PFSK-1 (cell line): ENCODE results near the gene DDC.

ENCODE experiments used
- FOXP2 ChIP-seq: optimal IDR thresholded peaks from 2 replicates; pipeline ENCODE3; 2011; ENCODE audit warnings: borderline replicate concordance, control low read depth, inconsistent platforms; ENCODE audit not compliant: insufficient read depth; ENCODE audit errors: extremely low read length, extremely low read depth
- POLR2AphosphoS5 ChIP-seq: IDR thresholded peaks from 2 replicates; pipeline ENCODE4 v1.6.1; 2012; ENCODE audit warnings: low read depth, mild to moderate bottlenecking, control low read depth, low read length, moderate library complexity
- SIN3A ChIP-seq: IDR thresholded peaks from 2 replicates; pipeline ENCODE4 v1.6.1; 2012; ENCODE audit warnings: mild to moderate bottlenecking, low read length, moderate library complexity, borderline replicate concordance; ENCODE audit not compliant: insufficient read depth
- TAF1 ChIP-seq: IDR thresholded peaks from 2 replicates; pipeline ENCODE4 v1.6.1; 2012; ENCODE audit warnings: low read length, control low read depth, borderline replicate concordance; ENCODE audit not compliant: insufficient read depth
- TF ChIP-seq, protein P1 (sequence below), 2 experiments: IDR thresholded peaks; 2 replicates each; pipeline versions ENCODE4 v1.6.1 to v1.8.0; 2011 to 2012; ENCODE audit warnings: low read depth in 2 of 2, low read length in 2 of 2, control low read depth in 1 of 2, inconsistent platforms in 1 of 2, mild to moderate bottlenecking in 1 of 2, moderate library complexity in 1 of 2; ENCODE audit not compliant: insufficient read depth in 1 of 2

The DDC gene

DNA sequence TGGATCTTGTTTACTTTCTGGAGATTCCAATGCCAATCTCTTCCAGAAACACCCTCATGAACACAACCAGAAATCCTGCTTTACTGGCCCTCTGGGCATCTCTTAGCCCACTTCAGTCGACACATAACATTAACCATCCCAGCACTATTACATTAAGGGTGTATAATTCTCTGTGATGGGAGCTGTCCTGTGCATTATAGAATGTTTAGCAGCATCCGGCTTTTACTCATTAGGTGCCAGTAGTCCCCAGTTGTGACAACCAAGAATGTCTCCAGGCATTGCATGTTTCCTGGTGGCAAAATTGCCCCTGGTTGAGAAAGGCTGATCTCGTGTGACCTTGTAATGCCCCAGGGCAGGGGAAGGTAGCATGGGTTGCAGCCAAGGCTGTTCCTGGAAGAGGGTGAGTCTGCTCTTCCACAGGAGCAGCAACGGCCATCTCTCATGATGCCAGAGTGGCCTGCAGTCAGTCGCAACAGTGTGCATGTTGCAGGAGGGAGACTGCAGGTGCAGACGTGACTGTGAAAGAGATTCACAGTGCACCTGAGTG lies 2.6 kb upstream of the DDC start:
- TF ChIP-seq, protein P1, sequence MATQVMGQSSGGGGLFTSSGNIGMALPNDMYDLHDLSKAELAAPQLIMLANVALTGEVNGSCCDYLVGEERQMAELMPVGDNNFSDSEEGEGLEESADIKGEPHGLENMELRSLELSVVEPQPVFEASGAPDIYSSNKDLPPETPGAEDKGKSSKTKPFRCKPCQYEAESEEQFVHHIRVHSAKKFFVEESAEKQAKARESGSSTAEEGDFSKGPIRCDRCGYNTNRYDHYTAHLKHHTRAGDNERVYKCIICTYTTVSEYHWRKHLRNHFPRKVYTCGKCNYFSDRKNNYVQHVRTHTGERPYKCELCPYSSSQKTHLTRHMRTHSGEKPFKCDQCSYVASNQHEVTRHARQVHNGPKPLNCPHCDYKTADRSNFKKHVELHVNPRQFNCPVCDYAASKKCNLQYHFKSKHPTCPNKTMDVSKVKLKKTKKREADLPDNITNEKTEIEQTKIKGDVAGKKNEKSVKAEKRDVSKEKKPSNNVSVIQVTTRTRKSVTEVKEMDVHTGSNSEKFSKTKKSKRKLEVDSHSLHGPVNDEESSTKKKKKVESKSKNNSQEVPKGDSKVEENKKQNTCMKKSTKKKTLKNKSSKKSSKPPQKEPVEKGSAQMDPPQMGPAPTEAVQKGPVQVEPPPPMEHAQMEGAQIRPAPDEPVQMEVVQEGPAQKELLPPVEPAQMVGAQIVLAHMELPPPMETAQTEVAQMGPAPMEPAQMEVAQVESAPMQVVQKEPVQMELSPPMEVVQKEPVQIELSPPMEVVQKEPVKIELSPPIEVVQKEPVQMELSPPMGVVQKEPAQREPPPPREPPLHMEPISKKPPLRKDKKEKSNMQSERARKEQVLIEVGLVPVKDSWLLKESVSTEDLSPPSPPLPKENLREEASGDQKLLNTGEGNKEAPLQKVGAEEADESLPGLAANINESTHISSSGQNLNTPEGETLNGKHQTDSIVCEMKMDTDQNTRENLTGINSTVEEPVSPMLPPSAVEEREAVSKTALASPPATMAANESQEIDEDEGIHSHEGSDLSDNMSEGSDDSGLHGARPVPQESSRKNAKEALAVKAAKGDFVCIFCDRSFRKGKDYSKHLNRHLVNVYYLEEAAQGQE (IDR thresholded peaks at IDR 0.05; ENCODE audit: insufficient read depth in 1 of 2, low read depth in 2 of 2, low read length in 2 of 2): no peak
- TF ChIP-seq SIN3A: no peak
- TF ChIP-seq TAF1: no peak
- no peak for TF ChIP-seq POLR2AphosphoS5
- TF ChIP-seq FOXP2: no peak

DNA sequence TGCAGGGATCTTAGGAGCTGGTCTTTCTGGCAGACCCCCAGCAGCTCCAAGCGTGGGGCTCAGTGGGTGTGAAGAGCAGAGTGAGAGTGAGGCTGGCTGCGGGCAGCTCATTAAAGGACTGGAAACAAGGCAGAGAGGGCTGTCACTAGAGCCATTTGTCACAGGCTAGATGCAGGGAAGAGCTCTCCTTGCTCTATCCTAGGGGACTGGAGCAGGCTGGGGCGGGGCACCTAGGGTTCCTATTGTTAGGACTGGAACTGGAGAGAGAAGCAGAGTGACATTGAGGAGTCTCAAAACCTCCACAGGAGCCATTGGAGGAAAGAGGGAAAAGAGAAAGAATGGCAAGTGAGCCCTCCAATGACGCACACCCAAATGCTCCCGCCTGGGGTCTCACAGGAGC lies 772 bp upstream of the DDC start:
- TF ChIP-seq TAF1 (no peak), SIN3A (no peak), FOXP2 (no peak), POLR2AphosphoS5 (no peak)
- TF ChIP-seq, protein P1 (IDR thresholded peaks at IDR 0.05; ENCODE audit: insufficient read depth in 1 of 2, low read depth in 2 of 2, low read length in 2 of 2): no peak

DNA sequence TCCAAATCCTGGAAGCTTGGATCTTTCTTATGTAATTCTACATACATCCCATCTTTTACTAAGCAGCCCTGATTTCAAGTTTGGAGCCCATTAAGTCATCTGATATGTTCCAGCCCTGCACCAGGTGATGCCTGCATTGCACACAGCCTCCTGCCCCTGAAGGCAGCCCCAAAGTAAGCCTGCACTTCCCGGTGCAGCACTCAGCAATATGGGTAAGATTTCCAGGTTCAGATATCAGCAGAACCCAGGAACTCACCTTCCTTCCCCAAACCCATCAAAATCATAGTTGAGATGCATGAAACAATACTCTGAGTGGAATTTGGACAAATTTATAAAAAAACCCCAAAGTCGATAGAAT lies 333 bp upstream of the DDC start:
- no peak for TF ChIP-seq TAF1
- no peak for TF ChIP-seq SIN3A
- TF ChIP-seq POLR2AphosphoS5: no peak
- TF ChIP-seq FOXP2: no peak

DNA sequence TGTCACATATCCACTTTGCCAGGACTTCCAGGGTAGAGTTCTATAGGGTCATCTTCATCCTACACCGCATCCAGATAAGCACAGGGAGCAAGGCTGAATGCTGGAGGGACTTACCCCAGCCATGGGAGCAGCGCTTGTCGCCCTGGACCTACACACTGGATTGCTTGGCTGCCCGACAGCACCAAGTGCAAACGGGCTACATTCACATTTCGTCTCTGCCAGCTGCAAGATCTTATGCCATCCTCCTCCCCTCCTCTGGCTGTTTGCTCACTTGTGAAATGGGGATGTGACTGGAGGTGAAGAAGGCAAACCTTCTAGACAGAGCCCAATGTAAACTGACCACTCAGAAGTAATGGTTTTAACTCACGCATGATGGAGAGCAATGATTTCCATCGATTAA lies 1.0 kb downstream of the DDC start:
- TF ChIP-seq POLR2AphosphoS5 (no peak), FOXP2 (no peak), TAF1 (no peak), SIN3A (no peak)
- TF ChIP-seq, protein P1 (IDR thresholded peaks at IDR 0.05; ENCODE audit: insufficient read depth in 1 of 2, low read depth in 2 of 2, low read length in 2 of 2): no peak

DNA sequence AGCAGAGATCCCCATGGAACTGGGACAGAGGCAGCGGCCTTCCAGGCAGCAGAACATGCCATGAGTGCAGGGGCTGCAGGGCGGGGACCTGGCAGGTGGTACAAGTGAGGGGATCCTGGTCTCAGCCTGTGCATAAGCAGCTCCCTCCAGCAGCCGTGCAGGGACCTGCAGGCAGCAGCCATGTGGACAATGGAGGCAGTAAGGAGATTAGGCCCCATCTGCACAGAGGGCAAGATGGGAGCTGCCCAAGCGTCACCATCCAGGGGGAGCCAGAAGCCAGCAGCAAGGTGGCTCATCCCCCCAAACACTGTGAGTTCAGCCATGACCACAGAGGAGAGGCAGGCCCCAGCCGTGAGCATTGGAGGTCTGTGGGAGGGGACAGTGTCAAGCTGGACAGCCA lies 3.1 kb downstream of the DDC start:
- TF ChIP-seq SIN3A (no peak), POLR2AphosphoS5 (no peak), FOXP2 (no peak), TAF1 (no peak)
- TF ChIP-seq, protein P1 (IDR thresholded peaks at IDR 0.05; ENCODE audit: insufficient read depth in 1 of 2, low read depth in 2 of 2, low read length in 2 of 2): no peak
